Progenitor cell of endocrine pancreas (in vitro differentiated cells): Measurements from ENCODE around the gene SLC7A1. TPM values are rescaled to one million over a fixed set of nuclear protein-coding genes. Genes with fewer than 3 reads are reported as not detected.

Source experiments
- DNase-seq: peaks from one replicate; pipeline ENCODE4 v3.0.0; 2021; ENCODE audit warnings: low spot score; ENCODE audit not compliant: unreplicated experiment
- H3K27ac Mint-ChIP-seq: 2 replicates; pipeline ENCODE4 v1.8.0; 2021; ENCODE audit warnings: mild to moderate bottlenecking, moderate library complexity, mixed read lengths
- H3K27me3 Mint-ChIP-seq: 2 replicates; pipeline ENCODE4 v1.8.0; 2021; ENCODE audit warnings: mixed read lengths
- H3K36me3 Mint-ChIP-seq: 2 replicates; pipeline ENCODE4 v1.8.0; 2022; ENCODE audit warnings: mixed read lengths; ENCODE audit not compliant: insufficient read depth
- H3K4me1 Mint-ChIP-seq: 2 replicates; pipeline ENCODE4 v1.8.0; 2021; ENCODE audit warnings: low read depth, mixed read lengths
- H3K4me3 Mint-ChIP-seq: 2 replicates; pipeline ENCODE4 v1.8.0; 2021; ENCODE audit warnings: low read depth, mild to moderate bottlenecking, moderate library complexity, mixed read lengths
- H3K9me3 Mint-ChIP-seq: 2 replicates; pipeline ENCODE4 v1.8.0; 2021; ENCODE audit warnings: low read depth, mixed read lengths
- total RNA-seq: library from RNA; stranded (reverse); gene quantifications from 2 replicates; pipeline ENCODE4 v1.2.1, GENCODE V29; 2021
- TF ChIP-seq, protein P1 (sequence below): fragments of 200-600 bp; sonication (generic); IDR thresholded peaks from one replicate; pipeline ENCODE4 v1.5.0; 2021; ENCODE audit warnings: antibody characterized with exemption, mild to moderate bottlenecking; ENCODE audit not compliant: unreplicated experiment

SLC7A1 gene
- total RNA-seq, 1 donor from 2014 or later: 31.3 TPM

DNA sequence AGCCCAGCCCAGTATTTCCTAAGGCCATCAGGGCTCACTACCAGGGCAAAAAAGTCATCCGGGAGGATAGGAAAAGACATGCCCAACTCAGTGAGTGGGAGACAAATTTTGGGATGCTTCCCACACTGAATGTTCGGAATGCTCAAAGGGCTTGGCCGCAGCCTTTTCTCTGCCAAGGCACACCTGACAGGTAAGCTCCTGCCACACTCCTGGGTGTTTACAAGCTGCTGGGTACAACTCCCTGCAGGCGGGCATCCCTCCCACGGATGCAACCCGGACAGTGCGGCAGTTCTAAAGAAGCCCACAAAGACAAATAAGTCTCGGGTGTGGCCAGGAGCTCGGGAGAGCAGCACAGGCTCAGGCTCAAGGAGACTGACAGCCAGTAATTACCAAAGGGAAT lies 28.1 kb downstream of the SLC7A1 start:
- Mint-ChIP-seq H3K36me3 (no peaks in the 10 kb centered on the region), H3K27ac (no peak overlapping the region), H3K4me3 (no peak overlapping the region), H3K4me1 (peaks cover 18% of the 10 kb centered on the region), H3K27me3 (peaks cover 9% of the 10 kb centered on the region), H3K9me3 (no peaks in the 10 kb centered on the region)
- TF ChIP-seq, protein P1, sequence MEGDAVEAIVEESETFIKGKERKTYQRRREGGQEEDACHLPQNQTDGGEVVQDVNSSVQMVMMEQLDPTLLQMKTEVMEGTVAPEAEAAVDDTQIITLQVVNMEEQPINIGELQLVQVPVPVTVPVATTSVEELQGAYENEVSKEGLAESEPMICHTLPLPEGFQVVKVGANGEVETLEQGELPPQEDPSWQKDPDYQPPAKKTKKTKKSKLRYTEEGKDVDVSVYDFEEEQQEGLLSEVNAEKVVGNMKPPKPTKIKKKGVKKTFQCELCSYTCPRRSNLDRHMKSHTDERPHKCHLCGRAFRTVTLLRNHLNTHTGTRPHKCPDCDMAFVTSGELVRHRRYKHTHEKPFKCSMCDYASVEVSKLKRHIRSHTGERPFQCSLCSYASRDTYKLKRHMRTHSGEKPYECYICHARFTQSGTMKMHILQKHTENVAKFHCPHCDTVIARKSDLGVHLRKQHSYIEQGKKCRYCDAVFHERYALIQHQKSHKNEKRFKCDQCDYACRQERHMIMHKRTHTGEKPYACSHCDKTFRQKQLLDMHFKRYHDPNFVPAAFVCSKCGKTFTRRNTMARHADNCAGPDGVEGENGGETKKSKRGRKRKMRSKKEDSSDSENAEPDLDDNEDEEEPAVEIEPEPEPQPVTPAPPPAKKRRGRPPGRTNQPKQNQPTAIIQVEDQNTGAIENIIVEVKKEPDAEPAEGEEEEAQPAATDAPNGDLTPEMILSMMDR: no peak
- no peak for DNase-seq

DNA sequence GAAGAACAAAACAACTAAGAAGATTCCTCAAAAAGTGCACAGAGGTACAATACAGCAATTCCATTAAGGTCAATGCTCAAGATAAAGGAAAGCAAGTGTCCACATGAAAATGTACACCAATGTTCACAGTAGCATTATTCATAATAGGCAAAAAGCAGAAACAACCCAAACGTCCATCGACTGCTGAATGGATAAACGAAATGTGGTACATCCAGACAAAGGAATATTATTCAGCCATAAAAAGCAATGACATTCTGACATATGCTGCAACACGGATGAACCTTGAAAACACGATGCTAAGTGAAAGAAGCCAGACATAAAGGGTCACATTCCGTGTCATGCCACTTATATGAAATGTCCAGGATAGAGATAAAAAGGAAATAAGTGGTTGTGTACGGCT lies 29.3 kb downstream of the SLC7A1 start:
- TF ChIP-seq, protein P1: no peak
- no peak for DNase-seq
- Mint-ChIP-seq H3K27me3 (peaks cover 12% of the 10 kb centered on the region), H3K27ac (no peak overlapping the region), H3K4me3 (no peak overlapping the region), H3K36me3 (no peaks in the 10 kb centered on the region), H3K9me3 (no peaks in the 10 kb centered on the region), H3K4me1 (peaks cover 16% of the 10 kb centered on the region)

DNA sequence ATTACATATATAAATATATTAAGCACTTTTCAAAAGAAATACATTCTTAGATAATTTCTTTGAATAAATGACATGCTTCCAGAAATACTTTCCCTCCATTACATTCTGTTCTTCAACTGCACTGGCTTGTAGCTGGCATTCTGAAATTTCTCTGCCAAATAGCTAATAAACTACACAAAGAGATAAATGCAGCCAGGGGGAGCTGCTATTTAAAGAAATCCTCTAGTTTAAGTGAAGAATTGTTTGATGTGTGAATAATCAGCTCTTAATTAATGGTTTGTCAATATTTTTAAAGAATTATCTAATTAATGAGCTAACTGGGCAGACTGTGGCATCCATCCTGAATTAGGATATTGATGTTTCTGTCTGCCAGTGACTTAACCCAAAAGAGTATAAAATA lies 30.7 kb downstream of the SLC7A1 start:
- Mint-ChIP-seq H3K27ac (no peak overlapping the region), H3K4me1 (peaks cover 15% of the 10 kb centered on the region), H3K9me3 (no peaks in the 10 kb centered on the region), H3K4me3 (no peak overlapping the region), H3K27me3 (peaks cover 12% of the 10 kb centered on the region), H3K36me3 (no peaks in the 10 kb centered on the region)
- DNase-seq: no peak
- TF ChIP-seq, protein P1: no peak

DNA sequence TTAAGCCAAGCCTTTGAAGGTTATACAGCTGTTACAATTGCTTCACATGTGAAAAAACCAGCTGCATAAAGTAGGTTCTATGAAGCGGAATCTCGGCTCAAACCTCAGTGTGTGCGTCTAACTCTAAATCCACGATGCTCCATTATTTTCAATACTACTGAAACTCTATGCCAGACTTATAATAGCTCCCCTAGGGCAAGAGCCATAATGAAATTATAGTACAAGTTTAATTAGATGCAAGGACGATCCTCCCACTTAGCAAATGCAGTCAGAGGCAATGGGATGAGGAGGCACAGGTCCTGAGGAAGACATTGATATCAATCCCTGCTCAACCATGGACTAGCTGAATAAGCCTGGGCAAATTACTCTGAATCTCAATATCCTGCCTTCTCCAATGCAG lies 31.1 kb downstream of the SLC7A1 start:
- H3K4me1 Mint-ChIP-seq: peaks cover 13% of the 10 kb centered on the region
- H3K27ac Mint-ChIP-seq: no peak overlapping the region
- DNase-seq: no peak
- H3K4me3 Mint-ChIP-seq: no peak overlapping the region
- H3K27me3 Mint-ChIP-seq: peaks cover 12% of the 10 kb centered on the region
- no peaks in the 10 kb centered on the region for H3K9me3 Mint-ChIP-seq
- no peaks in the 10 kb centered on the region for H3K36me3 Mint-ChIP-seq
- TF ChIP-seq, protein P1: no peak

DNA sequence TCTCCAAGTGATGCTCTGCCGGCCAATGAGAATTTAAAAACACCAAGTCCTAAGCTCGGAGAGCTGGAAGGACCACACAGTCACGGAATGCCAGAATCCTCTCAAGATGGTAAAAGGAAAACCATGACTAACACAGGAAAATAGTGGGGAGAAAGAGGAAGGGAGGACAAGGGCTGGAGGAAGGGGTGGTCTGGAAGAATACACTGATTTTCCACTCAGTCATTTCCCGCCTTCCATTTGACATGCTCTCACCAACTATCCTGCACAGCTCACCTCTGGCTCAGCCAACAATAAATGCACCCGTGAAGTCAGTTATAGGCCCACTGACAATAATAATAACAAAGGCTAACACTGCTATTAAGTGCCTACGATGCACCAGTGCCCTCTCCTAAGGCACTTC lies 31.5 kb downstream of the SLC7A1 start:
- Mint-ChIP-seq H3K4me3 (no peak overlapping the region), H3K9me3 (no peaks in the 10 kb centered on the region), H3K4me1 (peaks cover 11% of the 10 kb centered on the region), H3K36me3 (no peaks in the 10 kb centered on the region), H3K27me3 (peaks cover 12% of the 10 kb centered on the region), H3K27ac (no peak overlapping the region)
- no peak for DNase-seq
- TF ChIP-seq, protein P1: no peak
